Activated CD8-positive, alpha-beta memory T cell treated with anti-CD3 and anti-CD28 coated beads, Interleukin-2, amount 50 U/mL, for 48 hours (primary cell): ENCODE data around the gene CCDC32.
"Not testable (repeated sequence)": the region's sequence is repeated elsewhere in the genome, so short reads cannot be mapped to it uniquely, and the experiment has no call there.

ENCODE experiments used
- DNase-seq: peaks from one replicate; pipeline ENCODE4 v3.0.0-alpha.2; 2020

CCDC32 gene

GRCh38 chr15:40564591-40565332, at the start of gene CCDC32:
Gene CCDC32, minus strand, starts transcription at chr15:40565042. Its CDS starts 2,027 bp downstream, at chr15:40563015.
- peak; percentile 94 for DNase-seq

GRCh38 chr15:40613080-40613479, 48.2 kb upstream of the CCDC32 start:
- no peak for DNase-seq

- DNase-seq, result no peak
These were observed 39.1 kb upstream of the CCDC32 start for GRCh38 chr15:40603935-40604334.

GRCh38 chr15:40600956-40601355, 36.1 kb upstream of the CCDC32 start:
- DNase-seq, result no peak

GRCh38 chr15:40598672-40599071, 33.8 kb upstream of the CCDC32 start:
- DNase-seq, result no peak

GRCh38 chr15:40598126-40598525, 33.3 kb upstream of the CCDC32 start:
- no peak for DNase-seq

GRCh38 chr15:40597024-40597423, 32.2 kb upstream of the CCDC32 start:
- no peak for DNase-seq

GRCh38 chr15:40595773-40596172, 30.9 kb upstream of the CCDC32 start:
- DNase-seq, result no peak

GRCh38 chr15:40595219-40595618, 30.4 kb upstream of the CCDC32 start:
- DNase-seq, result no peak

GRCh38 chr15:40594429-40594836, 29.6 kb upstream of the CCDC32 start:
- DNase-seq, result no peak

GRCh38 chr15:40593588-40594428, 29.0 kb upstream of the CCDC32 start, which contains the start of gene KNL1:
Gene KNL1, plus strand, starts transcription at chr15:40594249. Its CDS starts 8,683 bp downstream, at chr15:40602932.
- peak; percentile 99 for DNase-seq

GRCh38 chr15:40593165-40593564, 28.3 kb upstream of the CCDC32 start:
- no peak for DNase-seq

- no peak for DNase-seq
These were observed 26.5 kb upstream of the CCDC32 start for GRCh38 chr15:40591389-40591788.

GRCh38 chr15:40590667-40591050, 25.8 kb upstream of the CCDC32 start:
- no peak for DNase-seq

GRCh38 chr15:40584191-40584590, 19.3 kb upstream of the CCDC32 start:
- no peak for DNase-seq

GRCh38 chr15:40582726-40583246, 17.9 kb upstream of the CCDC32 start:
- no peak for DNase-seq

- DNase-seq, result not testable (repeated sequence)
These were observed 17.0 kb upstream of the CCDC32 start for GRCh38 chr15:40581796-40582195.

- no peak for DNase-seq
These were observed 14.1 kb upstream of the CCDC32 start for GRCh38 chr15:40578892-40579291.

GRCh38 chr15:40576914-40577313, 12.1 kb upstream of the CCDC32 start:
- not testable (repeated sequence) for DNase-seq

GRCh38 chr15:40575113-40575512, 10.3 kb upstream of the CCDC32 start:
- no peak for DNase-seq

- peak; percentile 97 for DNase-seq
These were observed 4.5 kb upstream of the CCDC32 start, which contains the start of gene RPUSD2 for GRCh38 chr15:40569129-40569953. Gene RPUSD2, plus strand, starts transcription at chr15:40569299. Its CDS starts 39 bp downstream, at chr15:40569338.

GRCh38 chr15:40567111-40567510, 2.3 kb upstream of the CCDC32 start:
- no peak for DNase-seq
